Measurements from ENCODE around the gene CLPTM1L.

- TF ChIP-seq, protein P1, sequence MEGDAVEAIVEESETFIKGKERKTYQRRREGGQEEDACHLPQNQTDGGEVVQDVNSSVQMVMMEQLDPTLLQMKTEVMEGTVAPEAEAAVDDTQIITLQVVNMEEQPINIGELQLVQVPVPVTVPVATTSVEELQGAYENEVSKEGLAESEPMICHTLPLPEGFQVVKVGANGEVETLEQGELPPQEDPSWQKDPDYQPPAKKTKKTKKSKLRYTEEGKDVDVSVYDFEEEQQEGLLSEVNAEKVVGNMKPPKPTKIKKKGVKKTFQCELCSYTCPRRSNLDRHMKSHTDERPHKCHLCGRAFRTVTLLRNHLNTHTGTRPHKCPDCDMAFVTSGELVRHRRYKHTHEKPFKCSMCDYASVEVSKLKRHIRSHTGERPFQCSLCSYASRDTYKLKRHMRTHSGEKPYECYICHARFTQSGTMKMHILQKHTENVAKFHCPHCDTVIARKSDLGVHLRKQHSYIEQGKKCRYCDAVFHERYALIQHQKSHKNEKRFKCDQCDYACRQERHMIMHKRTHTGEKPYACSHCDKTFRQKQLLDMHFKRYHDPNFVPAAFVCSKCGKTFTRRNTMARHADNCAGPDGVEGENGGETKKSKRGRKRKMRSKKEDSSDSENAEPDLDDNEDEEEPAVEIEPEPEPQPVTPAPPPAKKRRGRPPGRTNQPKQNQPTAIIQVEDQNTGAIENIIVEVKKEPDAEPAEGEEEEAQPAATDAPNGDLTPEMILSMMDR (IDR thresholded peaks at IDR 0.05; ENCODE audit: poor library complexity, severe bottlenecking) = no peak
- TF ChIP-seq POLR2AphosphoS5 (IDR thresholded peaks at IDR 0.05) = no peak
- no peak for TF ChIP-seq EZH2 (IDR thresholded peaks at IDR 0.05; ENCODE audit: borderline replicate concordance, insufficient read depth, low read length, poor library complexity, severe bottlenecking)
- no peak for TF ChIP-seq EP300 (conservative IDR thresholded peaks at IDR 0.05; ENCODE audit: poor library complexity, severe bottlenecking)
- TF ChIP-seq SMC3 (conservative IDR thresholded peaks at IDR 0.05; ENCODE audit: poor library complexity) = no peak
- no peak for TF ChIP-seq RAD21 (conservative IDR thresholded peaks at IDR 0.05)
- TF ChIP-seq, protein P2, sequence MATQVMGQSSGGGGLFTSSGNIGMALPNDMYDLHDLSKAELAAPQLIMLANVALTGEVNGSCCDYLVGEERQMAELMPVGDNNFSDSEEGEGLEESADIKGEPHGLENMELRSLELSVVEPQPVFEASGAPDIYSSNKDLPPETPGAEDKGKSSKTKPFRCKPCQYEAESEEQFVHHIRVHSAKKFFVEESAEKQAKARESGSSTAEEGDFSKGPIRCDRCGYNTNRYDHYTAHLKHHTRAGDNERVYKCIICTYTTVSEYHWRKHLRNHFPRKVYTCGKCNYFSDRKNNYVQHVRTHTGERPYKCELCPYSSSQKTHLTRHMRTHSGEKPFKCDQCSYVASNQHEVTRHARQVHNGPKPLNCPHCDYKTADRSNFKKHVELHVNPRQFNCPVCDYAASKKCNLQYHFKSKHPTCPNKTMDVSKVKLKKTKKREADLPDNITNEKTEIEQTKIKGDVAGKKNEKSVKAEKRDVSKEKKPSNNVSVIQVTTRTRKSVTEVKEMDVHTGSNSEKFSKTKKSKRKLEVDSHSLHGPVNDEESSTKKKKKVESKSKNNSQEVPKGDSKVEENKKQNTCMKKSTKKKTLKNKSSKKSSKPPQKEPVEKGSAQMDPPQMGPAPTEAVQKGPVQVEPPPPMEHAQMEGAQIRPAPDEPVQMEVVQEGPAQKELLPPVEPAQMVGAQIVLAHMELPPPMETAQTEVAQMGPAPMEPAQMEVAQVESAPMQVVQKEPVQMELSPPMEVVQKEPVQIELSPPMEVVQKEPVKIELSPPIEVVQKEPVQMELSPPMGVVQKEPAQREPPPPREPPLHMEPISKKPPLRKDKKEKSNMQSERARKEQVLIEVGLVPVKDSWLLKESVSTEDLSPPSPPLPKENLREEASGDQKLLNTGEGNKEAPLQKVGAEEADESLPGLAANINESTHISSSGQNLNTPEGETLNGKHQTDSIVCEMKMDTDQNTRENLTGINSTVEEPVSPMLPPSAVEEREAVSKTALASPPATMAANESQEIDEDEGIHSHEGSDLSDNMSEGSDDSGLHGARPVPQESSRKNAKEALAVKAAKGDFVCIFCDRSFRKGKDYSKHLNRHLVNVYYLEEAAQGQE (IDR thresholded peaks at IDR 0.05; ENCODE audit: borderline replicate concordance) = no peak
- TF ChIP-seq TAF1 (IDR thresholded peaks at IDR 0.05; ENCODE audit: low read depth) = no peak
- TF ChIP-seq MXI1 (conservative IDR thresholded peaks at IDR 0.05; ENCODE audit: poor library complexity, severe bottlenecking) = no peak
These were observed 14.2 kb upstream of the CLPTM1L start for GRCh38 chr5:1359031-1359645.

All from neural cell (in vitro differentiated cells).